ENCODE data around the gene TMEM42. TPM values are rescaled to one million over a fixed set of nuclear protein-coding genes. Genes with fewer than 3 reads are reported as not detected.

TMEM42 gene
- total and polyA plus RNA-seq, 9 of the 15 experiments (the other 6 are each of a cell fraction or from before 2014, with no cell fraction given), result 0.53 to 1.6 (median 0.98) TPM

GRCh38 chr3:44890258-44890657, 28.5 kb downstream of the TMEM42 start:
- no peak for FAIRE-seq
- BruUV-seq (replicated peaks), result no TSS peak
- no peak overlapping the region for H3K9ac ChIP-seq (ENCODE audit: insufficient read depth in 1 of 2, low read depth in 2 of 2, low read length in 2 of 2)
- H3K9me3 ChIP-seq (replicated peaks; ENCODE audit: control insufficient read depth, insufficient read depth, low read depth, low read length), result no peaks in the 10 kb centered on the region
- in situ Hi-C loops (cut with MboI) (no loop called here), intact Hi-C loops (cut with micrococcal nuclease) (no loop called here)
- no peak for DNase-seq (ENCODE audit: extremely low read depth in 1 of 4, low spot score in 3 of 4)
- no peak overlapping the region for H3K4me2 ChIP-seq (ENCODE audit: insufficient read depth, low read length)
- 0% methylated on average over 3 of the region's 3 CpGs for WGBS (ENCODE audit: insufficient coverage, low coverage, missing lambda C conversion rate)
- CTCF ChIA-PET (ENCODE audit: low intra/inter-chr PET ratio), result no interaction called here
- no peaks in the 10 kb centered on the region for H3K79me2 ChIP-seq (ENCODE audit: control insufficient read depth, insufficient read depth, low read length)
- no peak overlapping the region for H3K4me3 ChIP-seq
- H3K4me1 ChIP-seq (replicated peaks in 1 of 2; ENCODE audit: control insufficient read depth in 2 of 2, insufficient read depth in 2 of 2, low read length in 2 of 2), result no peaks in the 10 kb centered on the region
- H3K27ac ChIP-seq (ENCODE audit: extremely low read depth, low read depth, low read length), result no peak overlapping the region
- peaks cover 26 to 55% of the 10 kb centered on the region in 2 experiments for H3K27me3 ChIP-seq (ENCODE audit: control insufficient read depth in 2 of 2, insufficient read depth in 2 of 2, low read length in 2 of 2)
- no peaks in the 10 kb centered on the region for H3K9me1 ChIP-seq (ENCODE audit: control insufficient read depth, insufficient read depth, low read length)
- no peak for ATAC-seq
- H2AFZ ChIP-seq (ENCODE audit: low read depth, low read length), result no peak overlapping the region
- POLR2A ChIA-PET, result interaction anchor here (0.6 to 0.7 kb wide), 2 partner anchors 23 to 1761 kb away, joined by 3 to 4 read pairs; no protein-coding TSS in a partner anchor
- H4K20me1 ChIP-seq (replicated peaks; ENCODE audit: control insufficient read depth, insufficient read depth, low read length), result no peaks in the 10 kb centered on the region; the same call in 1 of the 2 replicates
- no peaks in the 10 kb centered on the region for H3K36me3 ChIP-seq (ENCODE audit: control insufficient read depth, insufficient read depth, low read length)
- no peak for TF ChIP-seq ZNF124 (CRISPR knock-in tag; IDR thresholded peaks at IDR 0.05)
- TF ChIP-seq FOXA3 (CRISPR knock-in tag; conservative IDR thresholded peaks at IDR 0.05 in 1 of 2, IDR thresholded peaks at IDR 0.05 in 1 of 2), result no peak
- peak; percentile 42; the same call in 1 of the 2 replicates for TF ChIP-seq MIER1 (IDR thresholded peaks at IDR 0.05; ENCODE audit: low read depth)
- no peak for TF ChIP-seq TCFL5 (CRISPR knock-in tag; conservative IDR thresholded peaks at IDR 0.05)
- TF ChIP-seq GTF2B (IDR thresholded peaks at IDR 0.05; ENCODE audit: extremely low read depth, insufficient read length), result no peak
- TF ChIP-seq HNRNPH1 (optimal IDR thresholded peaks at IDR 0.05; ENCODE audit: low read depth, low read length), result no peak
- no peak for TF ChIP-seq HLTF (IDR thresholded peaks at IDR 0.05)
- no peak for TF ChIP-seq RHOXF2B (CRISPR knock-in tag; conservative IDR thresholded peaks at IDR 0.05)
- no peak for TF ChIP-seq ZC3H4 (CRISPR knock-in tag; IDR thresholded peaks at IDR 0.05; ENCODE audit: borderline replicate concordance)
- no peak for TF ChIP-seq MCM7 (IDR thresholded peaks at IDR 0.05)
- TF ChIP-seq ZNF384 (IDR thresholded peaks at IDR 0.05; ENCODE audit: low read depth, low read length), result no peak
- TF ChIP-seq HDAC2 (IDR thresholded peaks at IDR 0.05), result no peak
- no peak for TF ChIP-seq NUFIP1 (IDR thresholded peaks at IDR 0.05; ENCODE audit: partially characterized antibody)
- peak; percentile 72 for TF ChIP-seq REST (IDR thresholded peaks at IDR 0.05; ENCODE audit: borderline replicate concordance)
- TF ChIP-seq REST (CRISPR knock-in tag; IDR thresholded peaks at IDR 0.05; ENCODE audit: low read depth), result no peak
- TF ChIP-seq HNRNPL (IDR thresholded peaks at IDR 0.05; ENCODE audit: low read depth, low read length), result no peak
